ENCODE measurements around the gene ACSL6. TPM values are rescaled to one million over a fixed set of nuclear protein-coding genes. Genes with fewer than 3 reads are reported as not detected.
A peak's percentile ranks its signal among the peaks of the same experiment; 100 is the strongest.

Gene ACSL6
- total and polyA plus RNA-seq, 10 donors, result 0.76 to 18.4 (median 3.9) TPM

GRCh38 chr5:132013711-132014110 lies 2.3 kb upstream of the ACSL6 start:
- intact Hi-C loops (cut with DNase I; ENCODE audit: low total_unique reads), result loop anchor here (5.0 kb wide), 1 partner anchor 426 kb away; no protein-coding TSS in a partner anchor
- peak; percentile 67 for DNase-seq
- H3K27me3 ChIP-seq (replicated peaks in 1 of 7), result peaks cover 5 to 83% (median 23%) of the 10 kb centered on the region in 7 donors
- H3K4me1 ChIP-seq, result peaks cover 0 to 26% (median 18%) of the 10 kb centered on the region in 6 donors
- no peaks in the 10 kb centered on the region for H3K36me3 ChIP-seq
- no peak overlapping the region for H3K4me3 ChIP-seq
- WGBS, 5 donors, result 83 to 94% (median 88%) methylated on average over 2 of the region's 2 CpGs
- no peak for TF ChIP-seq POLR2A (IDR thresholded peaks at IDR 0.05)
- TF ChIP-seq, protein P1, sequence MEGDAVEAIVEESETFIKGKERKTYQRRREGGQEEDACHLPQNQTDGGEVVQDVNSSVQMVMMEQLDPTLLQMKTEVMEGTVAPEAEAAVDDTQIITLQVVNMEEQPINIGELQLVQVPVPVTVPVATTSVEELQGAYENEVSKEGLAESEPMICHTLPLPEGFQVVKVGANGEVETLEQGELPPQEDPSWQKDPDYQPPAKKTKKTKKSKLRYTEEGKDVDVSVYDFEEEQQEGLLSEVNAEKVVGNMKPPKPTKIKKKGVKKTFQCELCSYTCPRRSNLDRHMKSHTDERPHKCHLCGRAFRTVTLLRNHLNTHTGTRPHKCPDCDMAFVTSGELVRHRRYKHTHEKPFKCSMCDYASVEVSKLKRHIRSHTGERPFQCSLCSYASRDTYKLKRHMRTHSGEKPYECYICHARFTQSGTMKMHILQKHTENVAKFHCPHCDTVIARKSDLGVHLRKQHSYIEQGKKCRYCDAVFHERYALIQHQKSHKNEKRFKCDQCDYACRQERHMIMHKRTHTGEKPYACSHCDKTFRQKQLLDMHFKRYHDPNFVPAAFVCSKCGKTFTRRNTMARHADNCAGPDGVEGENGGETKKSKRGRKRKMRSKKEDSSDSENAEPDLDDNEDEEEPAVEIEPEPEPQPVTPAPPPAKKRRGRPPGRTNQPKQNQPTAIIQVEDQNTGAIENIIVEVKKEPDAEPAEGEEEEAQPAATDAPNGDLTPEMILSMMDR (IDR thresholded peaks at IDR 0.05 in 8 of 11, conservative IDR thresholded peaks at IDR 0.05 in 3 of 11), result no peak
- H3K9me3 ChIP-seq, result no peaks in the 10 kb centered on the region
- no peak overlapping the region for H3K27ac ChIP-seq

DNA sequence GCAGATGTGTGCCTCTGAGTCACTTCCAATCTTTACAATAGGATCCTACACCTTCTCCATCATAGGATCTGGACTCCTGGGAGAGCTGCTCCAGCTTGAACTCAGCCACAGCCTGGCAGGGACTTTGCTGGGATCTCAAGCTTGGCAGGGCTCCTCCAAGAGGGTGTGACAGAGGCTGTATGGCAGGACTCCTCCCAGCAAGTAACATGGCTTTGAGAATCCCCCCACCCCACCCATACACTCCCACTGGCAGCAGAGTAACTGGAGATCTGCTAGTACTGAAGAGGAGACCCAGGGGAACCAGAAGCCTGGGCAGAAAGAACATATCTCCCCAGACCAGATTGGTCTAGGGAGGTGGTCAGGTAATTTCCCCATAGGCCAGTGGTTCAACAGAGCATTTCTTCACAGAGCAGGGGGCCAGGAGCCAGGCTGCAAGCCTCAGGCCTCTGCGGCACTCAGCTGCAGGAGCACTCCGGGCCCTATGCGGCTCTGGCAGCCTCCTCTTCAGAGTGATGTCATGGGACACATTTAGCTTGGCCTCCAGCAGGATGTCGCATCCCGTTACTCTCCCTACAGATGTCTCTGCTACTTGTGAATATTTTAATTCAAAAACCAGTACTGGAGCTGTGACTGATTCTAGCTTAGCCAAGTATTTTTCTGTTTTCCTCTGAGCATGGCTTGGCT lies 1.7 kb upstream of the ACSL6 start:
- TF ChIP-seq, protein P1 (IDR thresholded peaks at IDR 0.05 in 8 of 11, conservative IDR thresholded peaks at IDR 0.05 in 3 of 11), result no peak
- no peak for TF ChIP-seq POLR2AphosphoS5 (IDR thresholded peaks at IDR 0.05)
- no peak for TF ChIP-seq POLR2A (IDR thresholded peaks at IDR 0.05)
- DNase-seq, result peak; percentile 57
- no peak overlapping the region for H3K4me3 ChIP-seq
- H3K27ac ChIP-seq, result no peak overlapping the region
- no peaks in the 10 kb centered on the region for H3K9me3 ChIP-seq
- 86 to 90% (median 90%) methylated on average over 5 of the region's 5 CpGs for WGBS, 5 donors
- peaks cover 0 to 26% (median 18%) of the 10 kb centered on the region in 6 donors for H3K4me1 ChIP-seq
- peaks cover 5 to 86% (median 23%) of the 10 kb centered on the region in 7 donors for H3K27me3 ChIP-seq (replicated peaks in 1 of 7)
- no peaks in the 10 kb centered on the region for H3K36me3 ChIP-seq
- intact Hi-C loops (cut with DNase I; ENCODE audit: low total_unique reads), result loop anchor here (5.0 kb wide), 1 partner anchor 426 kb away; no protein-coding TSS in a partner anchor

DNA sequence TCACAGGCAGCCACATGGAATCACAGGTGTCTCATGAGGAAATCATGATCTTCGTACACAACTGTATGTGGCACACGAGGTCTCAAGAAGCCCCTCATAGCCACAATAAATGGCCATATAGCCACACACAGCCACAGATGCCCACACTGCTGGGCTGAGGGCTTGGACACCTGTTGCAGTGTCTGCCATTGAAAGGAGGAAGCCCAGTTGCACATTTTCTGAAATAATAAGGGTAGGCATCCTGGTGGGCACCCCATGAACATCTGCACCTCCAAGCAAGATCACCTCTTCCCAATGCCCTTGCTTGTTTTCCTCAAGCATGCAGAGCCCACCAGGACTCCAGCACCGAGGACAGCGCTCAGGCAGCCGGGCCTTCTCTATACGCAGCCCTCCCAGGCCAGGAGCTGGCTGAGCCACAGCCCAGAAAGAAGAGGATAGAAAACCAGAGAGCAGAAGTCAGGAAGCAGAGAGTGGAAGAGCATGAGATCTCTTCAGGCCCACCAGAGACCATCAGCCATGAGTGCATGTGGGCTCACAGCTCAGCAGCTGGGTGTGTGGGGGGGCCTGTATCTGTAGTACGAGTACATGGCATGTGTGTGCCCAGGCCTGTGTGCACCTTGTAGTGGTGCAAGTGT lies 1.0 kb upstream of the ACSL6 start:
- 36 to 54% (median 44%) methylated on average over 7 of the region's 7 CpGs for WGBS, 5 donors
- Histone ChIP-seq H3K27me3 (replicated peaks in 1 of 7) (peaks cover 5 to 82% (median 23%) of the 10 kb centered on the region in 7 donors), H3K36me3 (no peaks in the 10 kb centered on the region), H3K4me1 (peaks cover 0 to 28% (median 19%) of the 10 kb centered on the region in 6 donors), H3K27ac (no peak overlapping the region), H3K4me3 (peak overlapping the region in 1 of 8 donors; percentile 80), H3K9me3 (no peaks in the 10 kb centered on the region)
- intact Hi-C loops (cut with DNase I; ENCODE audit: low total_unique reads), result loop anchor here (5.0 kb wide), 1 partner anchor 425 kb away; no protein-coding TSS in a partner anchor
- TF ChIP-seq, protein P1 (IDR thresholded peaks at IDR 0.05 in 8 of 11, conservative IDR thresholded peaks at IDR 0.05 in 3 of 11), result no peak
- TF ChIP-seq POLR2A (IDR thresholded peaks at IDR 0.05) (no peak), POLR2AphosphoS5 (IDR thresholded peaks at IDR 0.05) (no peak)
- peak; percentile 69 for DNase-seq

All from spleen (tissue), 11 donors.